H9 (cell line): ENCODE data around the gene SCRN3. TPM values are rescaled to one million over a fixed set of nuclear protein-coding genes. Genes with fewer than 3 reads are reported as not detected.
"Not testable (repeated sequence)": the region's sequence is repeated elsewhere in the genome, so short reads cannot be mapped to it uniquely, and the experiment has no call there.

ENCODE experiments used
- DNase-seq: peaks from one replicate; pipeline ENCODE4 v3.0.0-alpha.2; 2017
- H2AFZ ChIP-seq: one replicate; pipeline ENCODE4 v1.6.1; 2013; ENCODE audit warnings: mild to moderate bottlenecking, low read length, control low read depth, moderate library complexity
- H2AK5ac ChIP-seq: 2 replicates; pipeline ENCODE4 v1.6.1; 2013; ENCODE audit warnings: low read length, control low read depth, mixed read lengths; ENCODE audit not compliant: insufficient read length
- H2BK120ac ChIP-seq: one replicate; pipeline ENCODE4 v1.6.1; 2013; ENCODE audit warnings: low read depth, mild to moderate bottlenecking, low read length, control low read depth, inconsistent platforms; ENCODE audit not compliant: poor library complexity, severe bottlenecking
- H2BK12ac ChIP-seq: 2 replicates; pipeline ENCODE4 v1.6.1; 2013; ENCODE audit warnings: low read length, control low read depth, mixed read lengths, low read depth; ENCODE audit not compliant: insufficient read length
- H2BK15ac ChIP-seq: 2 replicates; pipeline ENCODE4 v1.6.1; 2013; ENCODE audit warnings: low read depth, low read length, control low read depth
- H2BK20ac ChIP-seq: one replicate; pipeline ENCODE4 v1.6.1; 2013; ENCODE audit warnings: low read depth, mild to moderate bottlenecking, low read length, control low read depth, inconsistent platforms; ENCODE audit not compliant: poor library complexity, severe bottlenecking
- H2BK5ac ChIP-seq: 2 replicates; pipeline ENCODE4 v1.6.1; 2013; ENCODE audit warnings: low read length, control low read depth, mixed read lengths; ENCODE audit not compliant: insufficient read length
- H3K14ac ChIP-seq: 2 replicates; pipeline ENCODE4 v1.6.1; 2013; ENCODE audit warnings: low read length, control low read depth; ENCODE audit not compliant: insufficient read depth
- H3K18ac ChIP-seq: 2 replicates; pipeline ENCODE4 v1.6.1; 2013; ENCODE audit warnings: low read depth, mild to moderate bottlenecking, mixed read lengths, low read length, control low read depth; ENCODE audit not compliant: insufficient read length
- H3K23ac ChIP-seq: 2 replicates; pipeline ENCODE4 v1.6.1; 2013; ENCODE audit warnings: low read length, control low read depth, mixed read lengths, low read depth; ENCODE audit not compliant: insufficient read length
- H3K23me2 ChIP-seq: 2 replicates; pipeline ENCODE4 v1.6.1; 2013; ENCODE audit warnings: low read depth, mild to moderate bottlenecking, mixed read lengths, low read length, control low read depth; ENCODE audit not compliant: insufficient read length, poor library complexity, severe bottlenecking
- H3K27ac ChIP-seq: 2 replicates; pipeline ENCODE4 v1.5.1; 2013; ENCODE audit warnings: low read length, control low read depth, mixed read lengths, low read depth; ENCODE audit not compliant: insufficient read length
- H3K27me3 ChIP-seq: 2 replicates; pipeline ENCODE4 v1.6.1; 2013; ENCODE audit warnings: low read length, control low read depth, inconsistent platforms; ENCODE audit not compliant: insufficient read depth
- H3K4ac ChIP-seq: 2 replicates; pipeline ENCODE4 v1.6.1; 2013; ENCODE audit warnings: low read depth, mild to moderate bottlenecking, control low read depth, inconsistent platforms, low read length, moderate library complexity
- H3K4me1 ChIP-seq: 2 replicates; pipeline ENCODE4 v1.6.1; 2013; ENCODE audit warnings: low read length, control low read depth, inconsistent platforms; ENCODE audit not compliant: insufficient read depth
- H3K4me2 ChIP-seq: 2 replicates; pipeline ENCODE4 v1.6.1; 2013; ENCODE audit warnings: low read length, control low read depth, mixed read lengths; ENCODE audit not compliant: insufficient read length, insufficient read depth
- H3K56ac ChIP-seq: 2 replicates; pipeline ENCODE4 v1.6.1; 2013; ENCODE audit warnings: low read depth, mild to moderate bottlenecking, mixed read lengths, low read length, control low read depth; ENCODE audit not compliant: insufficient read length
- H3K79me1 ChIP-seq: 2 replicates; pipeline ENCODE4 v1.6.1; 2013; ENCODE audit warnings: low read depth, mild to moderate bottlenecking, moderate library complexity, low read length, control low read depth, inconsistent platforms; ENCODE audit not compliant: insufficient read depth, poor library complexity, severe bottlenecking
- H3K79me2 ChIP-seq: 2 replicates; pipeline ENCODE4 v1.6.1; 2013; ENCODE audit warnings: low read length, control low read depth, inconsistent platforms; ENCODE audit not compliant: insufficient read depth
- H3K9ac ChIP-seq: 2 replicates; pipeline ENCODE4 v1.6.1; 2013; ENCODE audit warnings: low read length, control low read depth, mixed read lengths; ENCODE audit not compliant: insufficient read length; ENCODE audit errors: extremely low read depth
- H3K9me3 ChIP-seq: one replicate; pipeline ENCODE4 v1.6.1; 2013; ENCODE audit warnings: low read depth, low read length, inconsistent platforms; ENCODE audit not compliant: control insufficient read depth
- H3T11ph ChIP-seq: one replicate; pipeline ENCODE4 v1.6.1; 2013; ENCODE audit warnings: mild to moderate bottlenecking, low read length, control low read depth, inconsistent platforms
- H4K20me1 ChIP-seq: one replicate; pipeline ENCODE4 v1.6.1; 2013; ENCODE audit not compliant: control insufficient read depth, insufficient read length, insufficient read depth
- H4K5ac ChIP-seq: 2 replicates; pipeline ENCODE4 v1.6.1; 2013; ENCODE audit warnings: low read depth, mild to moderate bottlenecking, mixed read lengths, low read length, control low read depth; ENCODE audit not compliant: insufficient read length
- H4K8ac ChIP-seq: replicated peaks from 2 replicates; pipeline ENCODE4 v1.6.1; 2013; ENCODE audit warnings: low read length, control low read depth, mixed read lengths, low read depth; ENCODE audit not compliant: insufficient read length
- H4K91ac ChIP-seq: 2 replicates; pipeline ENCODE4 v1.6.1; 2013; ENCODE audit warnings: low read depth, mild to moderate bottlenecking, moderate library complexity, mixed read lengths, low read length, control low read depth; ENCODE audit not compliant: insufficient read length
- H3K27ac Mint-ChIP-seq, 3 experiments: 2 replicates in 2 of 3; 3 replicates in 1 of 3; pipeline ENCODE4 v1.8.0; 2020 to 2021; ENCODE audit warnings: mixed read lengths in 3 of 3, mild to moderate bottlenecking in 1 of 3, moderate library complexity in 1 of 3
- H3K27me3 Mint-ChIP-seq: 2 replicates; pipeline ENCODE4 v1.8.0; 2021; ENCODE audit warnings: low read depth, mild to moderate bottlenecking, moderate library complexity, mixed read lengths
- H3K36me3 Mint-ChIP-seq, 3 experiments: 2 replicates in 2 of 3; 3 replicates in 1 of 3; pipeline ENCODE4 v1.8.0; 2020 to 2021; ENCODE audit warnings: low read depth in 3 of 3, mixed read lengths in 3 of 3; ENCODE audit not compliant: insufficient read depth in 1 of 3
- H3K4me1 Mint-ChIP-seq, 2 experiments: 2 replicates each; pipeline ENCODE4 v1.8.0; 2020; ENCODE audit warnings: mixed read lengths in 2 of 2
- H3K4me3 Mint-ChIP-seq, 2 experiments: 2 replicates in 1 of 2; 3 replicates in 1 of 2; pipeline ENCODE4 v1.8.0; 2020 to 2021; ENCODE audit warnings: mild to moderate bottlenecking in 2 of 2, mixed read lengths in 2 of 2, moderate library complexity in 1 of 2
- H3K9me3 Mint-ChIP-seq, 2 experiments: 2 replicates in 1 of 2; 3 replicates in 1 of 2; pipeline ENCODE4 v1.8.0; 2020; ENCODE audit warnings: mild to moderate bottlenecking in 2 of 2, mixed read lengths in 2 of 2, moderate library complexity in 1 of 2
- WGBS: extraction: QIAGEN DNeasy Blood & Tissue Kit; methylation state at CpG from one replicate; pipeline ENCODE4 v1.1.7; 2013; ENCODE audit warnings: missing lambda C conversion rate, low lambda C conversion rate, mixed read lengths; ENCODE audit not compliant: insufficient read length; ENCODE audit errors: extremely low coverage; 5-methylcytosine and 5-hydroxymethylcytosine counted together
- total RNA-seq: library from RNA; stranded (reverse); gene quantifications from 2 replicates; pipeline ENCODE4 v1.2.1, GENCODE V29; 2021
- TF ChIP-seq, protein P1 (sequence below): fragments of 200-600 bp; sonication (generic); conservative IDR thresholded peaks from 3 replicates; pipeline ENCODE4 v1.8.0; 2021; ENCODE audit warnings: antibody characterized with exemption, mild to moderate bottlenecking

The SCRN3 gene
- total RNA-seq, 1 experiment from 2014 or later = 8.7 TPM

DNA sequence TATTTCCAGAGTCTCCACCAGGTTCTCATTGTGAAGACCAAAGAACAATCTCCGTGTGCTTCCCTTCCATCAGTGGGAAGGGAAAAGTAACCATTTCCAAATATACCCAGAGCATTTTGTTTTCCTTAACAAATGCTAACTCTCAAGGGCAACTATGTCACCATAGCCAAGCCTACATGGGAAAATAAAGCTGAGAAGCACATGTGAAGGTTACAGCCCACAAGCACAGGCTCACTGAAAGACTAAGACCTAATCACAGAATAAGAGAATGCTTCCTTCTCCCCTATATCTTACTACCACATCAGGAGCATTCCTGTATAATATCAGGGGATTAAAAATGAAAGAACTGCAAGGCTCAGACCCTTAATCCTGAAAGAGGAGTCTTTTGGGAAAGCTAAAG is 32.6 kb upstream of the SCRN3 start:
- Histone ChIP-seq H2AK5ac (no peak overlapping the region), H3K27ac (no peak overlapping the region), H3K9me3 (no peaks in the 10 kb centered on the region), H4K91ac (no peak overlapping the region), H4K5ac (no peak overlapping the region), H3K27me3 (no peaks in the 10 kb centered on the region), H2BK5ac (no peak overlapping the region), H3K23ac (no peak overlapping the region), H3K79me1 (no peaks in the 10 kb centered on the region), H2AFZ (no peak overlapping the region), H2BK15ac (no peak overlapping the region), H3K4me2 (no peak overlapping the region), H3T11ph (no peak overlapping the region), H3K56ac (no peak overlapping the region), H4K8ac (no peak overlapping the region), H3K9ac (no peak overlapping the region), H3K14ac (no peak overlapping the region), H3K4me1 (no peaks in the 10 kb centered on the region), H3K18ac (no peak overlapping the region), H4K20me1 (no peaks in the 10 kb centered on the region), H2BK12ac (no peak overlapping the region), H3K79me2 (no peaks in the 10 kb centered on the region), H3K4ac (no peak overlapping the region), H2BK120ac (no peak overlapping the region), H3K23me2 (no peaks in the 10 kb centered on the region), H2BK20ac (no peak overlapping the region)
- peaks cover 39 to 44% (median 43%) of the 10 kb centered on the region in 3 experiments for H3K36me3 Mint-ChIP-seq
- TF ChIP-seq, protein P1, sequence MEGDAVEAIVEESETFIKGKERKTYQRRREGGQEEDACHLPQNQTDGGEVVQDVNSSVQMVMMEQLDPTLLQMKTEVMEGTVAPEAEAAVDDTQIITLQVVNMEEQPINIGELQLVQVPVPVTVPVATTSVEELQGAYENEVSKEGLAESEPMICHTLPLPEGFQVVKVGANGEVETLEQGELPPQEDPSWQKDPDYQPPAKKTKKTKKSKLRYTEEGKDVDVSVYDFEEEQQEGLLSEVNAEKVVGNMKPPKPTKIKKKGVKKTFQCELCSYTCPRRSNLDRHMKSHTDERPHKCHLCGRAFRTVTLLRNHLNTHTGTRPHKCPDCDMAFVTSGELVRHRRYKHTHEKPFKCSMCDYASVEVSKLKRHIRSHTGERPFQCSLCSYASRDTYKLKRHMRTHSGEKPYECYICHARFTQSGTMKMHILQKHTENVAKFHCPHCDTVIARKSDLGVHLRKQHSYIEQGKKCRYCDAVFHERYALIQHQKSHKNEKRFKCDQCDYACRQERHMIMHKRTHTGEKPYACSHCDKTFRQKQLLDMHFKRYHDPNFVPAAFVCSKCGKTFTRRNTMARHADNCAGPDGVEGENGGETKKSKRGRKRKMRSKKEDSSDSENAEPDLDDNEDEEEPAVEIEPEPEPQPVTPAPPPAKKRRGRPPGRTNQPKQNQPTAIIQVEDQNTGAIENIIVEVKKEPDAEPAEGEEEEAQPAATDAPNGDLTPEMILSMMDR = no peak
- WGBS = no CpG with 5 or more reads among the region's 1 CpG
- no peaks in the 10 kb centered on the region for H3K4me1 Mint-ChIP-seq
- H3K9me3 Mint-ChIP-seq = peaks cover 28 to 29% of the 10 kb centered on the region in 2 experiments
- DNase-seq = no peak
- no peak overlapping the region for H3K4me3 Mint-ChIP-seq
- H3K27me3 Mint-ChIP-seq = no peaks in the 10 kb centered on the region
- no peak overlapping the region for H3K27ac Mint-ChIP-seq

- not testable (repeated sequence) for H3K4me1 ChIP-seq, H2BK15ac ChIP-seq, H4K5ac ChIP-seq, H3K27me3 Mint-ChIP-seq, H3K18ac ChIP-seq, H3K27ac ChIP-seq, H3K14ac ChIP-seq, H3K23ac ChIP-seq, H3T11ph ChIP-seq, H3K4me3 Mint-ChIP-seq, H4K8ac ChIP-seq, H2BK5ac ChIP-seq, DNase-seq, H3K4me2 ChIP-seq, H3K23me2 ChIP-seq, H2BK20ac ChIP-seq, H3K4ac ChIP-seq, H3K27ac Mint-ChIP-seq, H3K56ac ChIP-seq, H2AFZ ChIP-seq, H3K9ac ChIP-seq, H2AK5ac ChIP-seq, H3K79me1 ChIP-seq, H2BK12ac ChIP-seq, H3K9me3 ChIP-seq, H3K27me3 ChIP-seq, H4K91ac ChIP-seq, H3K79me2 ChIP-seq, H2BK120ac ChIP-seq, H3K4me1 Mint-ChIP-seq, H4K20me1 ChIP-seq
- Mint-ChIP-seq H3K9me3 (peaks cover 28 to 29% of the 10 kb centered on the region in 2 experiments), H3K36me3 (peaks cover 41 to 44% (median 43%) of the 10 kb centered on the region in 3 experiments)
- no CpG with 5 or more reads among the region's 6 CpGs for WGBS
Measured at GRCh38 chr2:174363492-174364225, 31.9 kb upstream of the SCRN3 start.
